ENCODE data around the gene ADCY9. TPM values are rescaled to one million over a fixed set of nuclear protein-coding genes. Genes with fewer than 3 reads are reported as not detected.

The ADCY9 gene
- total RNA-seq, result 35.4 and 131 TPM in 2 replicates

GRCh38 chr16:4116325-4117249 is at the start of gene ADCY9:
ADCY9 (minus strand) TSS chr16:4116442; CDS start chr16:4115442, 1,000 bp downstream.

Small RNA genes within 50 kb of the gene (small RNA-seq; reads per million reads assigned to genes)
- gene AC009171.1 (ENCODE audit: low replicate concordance), result not detected

Other genes starting within 250 kb of the ADCY9 start
- gene CREBBP, start 235.7 kb downstream of the ADCY9 start, total RNA-seq, result 28.8 and 36.5 TPM in 2 replicates
- gene SRL, start 125.6 kb upstream of the ADCY9 start, total RNA-seq, result not detected in 2 replicates
- gene TFAP4, start 156.6 kb upstream of the ADCY9 start, total RNA-seq, result 8.1 and 10.0 TPM in 2 replicates
- gene GLIS2, start 199.6 kb upstream of the ADCY9 start, total RNA-seq, result 3.7 and 5.3 TPM in 2 replicates
- gene PAM16, start 234.9 kb upstream of the ADCY9 start, total RNA-seq, result 19.9 and 28.2 TPM in 2 replicates

All from placental pericyte (primary cell).